ENCODE data around the gene UBL7.

UBL7 gene

GRCh38 chr15:74396146-74396438 lies 64.9 kb downstream of the UBL7 start:
- TF ChIP-seq CTCF (IDR thresholded peaks at IDR 0.05): no peak
- H3K4me3 ChIP-seq: no peak overlapping the region
- no peak for DNase-seq (ENCODE audit: low spot score)
- H3K27ac ChIP-seq: no peak overlapping the region
